Stomach smooth muscle (tissue), 2 donors: ENCODE measurements around the gene SLC6A18.
"Not testable (repeated sequence)": the region's sequence is repeated elsewhere in the genome, so short reads cannot be mapped to it uniquely, and the experiment has no call there.

Experiments
- H3K27ac ChIP-seq: one replicate; pipeline ENCODE4 v1.7.0; 2013; ENCODE audit warnings: mild to moderate bottlenecking, low read length, inconsistent platforms
- H3K27me3 ChIP-seq, 2 donors: one replicate each; pipeline ENCODE4 v1.7.0; 2013; ENCODE audit warnings: low read length in 2 of 2; ENCODE audit not compliant: insufficient read depth in 2 of 2, control insufficient read depth in 1 of 2
- H3K36me3 ChIP-seq, 2 donors: one replicate each; pipeline ENCODE4 v1.7.0; 2013; ENCODE audit warnings: low read length in 2 of 2; ENCODE audit not compliant: control insufficient read depth in 2 of 2, insufficient read depth in 2 of 2
- H3K4me1 ChIP-seq: one replicate; pipeline ENCODE4 v1.7.0; 2013; ENCODE audit warnings: low read length; ENCODE audit not compliant: control insufficient read depth, insufficient read depth
- H3K4me3 ChIP-seq, 2 donors: one replicate each; pipeline ENCODE4 v1.7.0; 2013; ENCODE audit warnings: low read length in 2 of 2
- H3K9ac ChIP-seq, 2 donors: one replicate each; pipeline ENCODE4 v1.7.0; 2013; ENCODE audit warnings: low read length in 2 of 2, mild to moderate bottlenecking in 1 of 2
- H3K9me3 ChIP-seq, 2 donors: one replicate each; pipeline ENCODE4 v1.7.0; 2013; ENCODE audit warnings: low read length in 2 of 2; ENCODE audit not compliant: control insufficient read depth in 2 of 2
- donor health status: healthy.
- donor health status: Pancreatic carcinoma.

The SLC6A18 gene

GRCh38 chr5:1270933-1271914, 46.0 kb downstream of the SLC6A18 start:
- Histone ChIP-seq H3K4me1 (no peaks in the 10 kb centered on the region), H3K27ac (no peak overlapping the region), H3K27me3 (no peaks in the 10 kb centered on the region), H3K9ac (no peak overlapping the region), H3K36me3 (no peaks in the 10 kb centered on the region), H3K4me3 (no peak overlapping the region), H3K9me3 (no peaks in the 10 kb centered on the region)

- H3K27me3 ChIP-seq = no peaks in the 10 kb centered on the region
- no peak overlapping the region for H3K27ac ChIP-seq
- no peak overlapping the region for H3K4me3 ChIP-seq
- H3K36me3 ChIP-seq = no peaks in the 10 kb centered on the region
- H3K9ac ChIP-seq = no peak overlapping the region
- no peaks in the 10 kb centered on the region for H3K9me3 ChIP-seq
- H3K4me1 ChIP-seq = no peaks in the 10 kb centered on the region
Observed at GRCh38 chr5:1272201-1272600, 47.0 kb downstream of the SLC6A18 start.

GRCh38 chr5:1273745-1274144, 48.6 kb downstream of the SLC6A18 start:
- H3K9ac ChIP-seq = no peak overlapping the region
- H3K27me3 ChIP-seq = no peaks in the 10 kb centered on the region
- H3K9me3 ChIP-seq = peaks cover 0 to 7% of the 10 kb centered on the region in 2 donors
- no peaks in the 10 kb centered on the region for H3K4me1 ChIP-seq
- no peak overlapping the region for H3K4me3 ChIP-seq
- no peaks in the 10 kb centered on the region for H3K36me3 ChIP-seq
- H3K27ac ChIP-seq = no peak overlapping the region

DNA sequence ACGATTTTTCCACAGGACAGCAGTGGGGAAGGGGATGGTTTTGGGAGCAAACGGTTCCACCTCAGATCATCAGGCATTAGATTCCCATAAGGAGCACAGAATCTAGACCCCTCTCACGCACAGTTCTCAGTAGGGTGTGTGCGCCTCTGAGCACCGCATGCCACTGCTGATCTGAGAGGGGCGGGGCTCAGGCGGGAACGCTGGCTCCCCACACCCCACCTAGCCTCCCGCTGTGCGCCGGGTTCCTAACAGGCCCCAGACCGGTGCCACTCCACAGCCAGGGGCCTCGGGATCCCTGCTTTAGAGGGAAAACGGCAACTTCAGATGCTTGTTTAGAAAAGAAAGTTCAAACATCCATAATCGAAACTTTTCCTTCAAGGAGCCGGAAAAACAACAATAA, 49.3 kb downstream of the SLC6A18 start:
- peaks cover 0 to 7% of the 10 kb centered on the region in 2 donors for H3K9me3 ChIP-seq
- H3K27ac ChIP-seq = no peak overlapping the region
- H3K4me1 ChIP-seq = no peaks in the 10 kb centered on the region
- H3K36me3 ChIP-seq = no peaks in the 10 kb centered on the region
- no peak overlapping the region for H3K4me3 ChIP-seq
- no peak overlapping the region for H3K9ac ChIP-seq
- no peaks in the 10 kb centered on the region for H3K27me3 ChIP-seq

GRCh38 chr5:1275397-1276391, 50.5 kb downstream of the SLC6A18 start:
- H3K9ac ChIP-seq, H3K4me1 ChIP-seq, H3K9me3 ChIP-seq, H3K27me3 ChIP-seq, H3K27ac ChIP-seq, H3K4me3 ChIP-seq, H3K36me3 ChIP-seq: not testable (repeated sequence)

- Histone ChIP-seq H3K9me3 (peaks cover 0 to 7% of the 10 kb centered on the region in 2 donors), H3K27ac (no peak overlapping the region), H3K9ac (no peak overlapping the region), H3K36me3 (no peaks in the 10 kb centered on the region), H3K27me3 (no peaks in the 10 kb centered on the region), H3K4me1 (no peaks in the 10 kb centered on the region), H3K4me3 (no peak overlapping the region)
Observed at GRCh38 chr5:1276930-1277329, 51.7 kb downstream of the SLC6A18 start.

DNA sequence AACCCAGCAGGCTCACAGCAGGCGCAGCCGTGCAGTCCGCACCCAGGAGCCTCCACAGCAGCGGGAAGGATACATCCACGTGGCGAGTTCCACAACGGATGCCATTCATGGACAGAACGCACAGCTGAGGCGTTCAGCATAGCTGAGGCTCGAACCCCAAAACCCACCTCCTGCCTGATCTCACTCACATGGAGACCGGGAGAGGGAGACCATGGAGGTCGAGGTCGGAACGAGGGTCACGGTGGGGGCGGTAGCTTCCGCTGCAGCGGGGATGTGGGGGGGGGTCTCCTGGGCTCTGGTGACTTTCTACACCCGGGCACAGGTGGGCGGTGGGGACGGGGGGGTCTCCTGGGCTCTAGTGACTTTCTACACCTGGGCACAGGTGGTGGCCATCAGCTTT, 52.1 kb downstream of the SLC6A18 start:
- Histone ChIP-seq H3K27ac (no peak overlapping the region), H3K9ac (no peak overlapping the region), H3K36me3 (no peaks in the 10 kb centered on the region)

GRCh38 chr5:1277781-1278180, 52.6 kb downstream of the SLC6A18 start:
- Histone ChIP-seq H3K27me3 (no peaks in the 10 kb centered on the region), H3K4me3 (no peak overlapping the region), H3K36me3 (no peaks in the 10 kb centered on the region), H3K27ac (no peak overlapping the region), H3K9ac (no peak overlapping the region), H3K9me3 (peaks cover 0 to 7% of the 10 kb centered on the region in 2 donors), H3K4me1 (no peaks in the 10 kb centered on the region)

More for the DNA sequence above, 52.1 kb downstream of the SLC6A18 start:
- peaks cover 0 to 7% of the 10 kb centered on the region in 2 donors for H3K9me3 ChIP-seq
- no peak overlapping the region for H3K4me3 ChIP-seq
- H3K27me3 ChIP-seq = no peaks in the 10 kb centered on the region
- H3K4me1 ChIP-seq = no peaks in the 10 kb centered on the region

DNA sequence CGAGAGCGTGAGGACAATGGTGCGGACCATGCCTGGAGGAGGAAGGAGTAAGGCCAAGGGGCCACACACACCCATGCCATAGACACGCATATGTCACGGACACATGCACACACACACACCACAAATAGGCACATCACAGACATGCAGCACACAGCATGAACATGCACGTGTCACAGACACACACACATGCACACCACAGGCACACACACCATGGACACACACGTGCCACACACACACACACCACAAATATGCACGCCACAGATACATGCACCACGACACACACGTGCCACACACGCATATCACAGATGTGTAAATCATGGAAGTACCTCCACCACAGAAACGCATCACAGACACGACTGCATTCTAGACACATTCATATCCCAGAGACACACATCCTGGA, 53.0 kb downstream of the SLC6A18 start:
- peaks cover 0 to 7% of the 10 kb centered on the region in 2 donors for H3K9me3 ChIP-seq
- H3K36me3 ChIP-seq = no peaks in the 10 kb centered on the region
- H3K27me3 ChIP-seq = no peaks in the 10 kb centered on the region
- H3K4me3 ChIP-seq = no peak overlapping the region
- H3K27ac ChIP-seq = no peak overlapping the region
- no peak overlapping the region for H3K9ac ChIP-seq
- H3K4me1 ChIP-seq = no peaks in the 10 kb centered on the region

DNA sequence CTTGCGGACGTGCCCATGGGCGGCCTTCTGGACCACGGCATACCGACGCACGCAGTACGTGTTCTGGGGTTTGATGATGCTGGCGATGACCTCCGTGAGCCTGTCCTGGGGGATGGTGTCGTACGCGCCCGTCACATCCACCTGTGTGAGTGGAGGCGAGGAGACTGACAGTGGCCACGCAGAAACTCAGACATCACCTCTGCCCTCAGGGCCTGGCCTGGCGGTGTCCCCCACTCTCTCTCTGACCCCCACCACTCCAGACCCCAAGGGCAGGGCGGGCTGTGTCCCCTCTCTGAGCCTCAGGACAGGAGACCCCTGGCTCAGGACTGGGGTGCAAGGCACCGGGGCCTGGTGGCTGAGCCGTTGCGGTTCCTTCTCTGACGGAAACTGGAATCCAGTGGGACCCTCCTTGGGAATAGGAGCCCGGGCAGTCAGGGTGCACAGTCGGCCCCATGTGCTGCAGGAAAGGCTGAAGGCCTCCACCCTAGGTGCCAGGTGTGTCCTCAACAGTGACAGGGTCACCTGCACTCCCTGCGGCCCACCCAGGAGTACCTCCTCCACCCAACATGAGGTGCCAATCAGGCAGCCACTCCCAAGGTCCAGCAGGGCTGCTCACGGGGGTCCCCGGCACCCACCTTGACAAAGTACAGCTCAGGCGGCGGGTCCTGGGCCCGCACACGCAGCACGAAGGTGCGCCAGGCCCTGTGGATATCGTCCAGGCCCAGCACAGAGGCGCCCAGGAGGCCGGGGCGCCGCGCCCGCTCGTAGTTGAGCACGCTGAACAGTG, 53.7 kb downstream of the SLC6A18 start:
- H3K9ac ChIP-seq = no peak overlapping the region
- H3K4me3 ChIP-seq = no peak overlapping the region
- no peaks in the 10 kb centered on the region for H3K4me1 ChIP-seq
- H3K9me3 ChIP-seq = peaks cover 0 to 7% of the 10 kb centered on the region in 2 donors
- no peaks in the 10 kb centered on the region for H3K27me3 ChIP-seq
- H3K36me3 ChIP-seq = no peaks in the 10 kb centered on the region
- no peak overlapping the region for H3K27ac ChIP-seq
